WTC11 (cell line): Measurements from ENCODE around the gene PSEN1. TPM values are rescaled to one million over a fixed set of nuclear protein-coding genes. Genes with fewer than 3 reads are reported as not detected.

Source experiments
- ATF1 ChIP-seq: sonication (generic); formaldehyde crosslinking; IDR thresholded peaks from 2 replicates; pipeline ENCODE4 v1.8.1; 2023; ENCODE audit warnings: mild to moderate bottlenecking, moderate library complexity, missing genetic modification reagents
- ATF2 ChIP-seq: sonication (generic); formaldehyde crosslinking; IDR thresholded peaks from 2 replicates; pipeline ENCODE4 v1.8.1; 2022; ENCODE audit warnings: low read depth, missing genetic modification reagents, borderline replicate concordance
- ATF6 ChIP-seq: sonication (generic); formaldehyde crosslinking; IDR thresholded peaks from 2 replicates; pipeline ENCODE4 v1.8.1; 2023; ENCODE audit warnings: mild to moderate bottlenecking, missing genetic modification reagents
- CBFB ChIP-seq: sonication (generic); formaldehyde crosslinking; IDR thresholded peaks from 2 replicates; pipeline ENCODE4 v1.8.1; 2022; ENCODE audit warnings: mild to moderate bottlenecking, low read depth, missing genetic modification reagents
- CDX4 ChIP-seq: fragments of 250-450 bp; sonication (Bioruptor Pico); IDR thresholded peaks from 2 replicates; pipeline ENCODE4 v1.9.0; 2021; ENCODE audit warnings: moderate library complexity, mild to moderate bottlenecking, inconsistent platforms, borderline replicate concordance
- ELF4 ChIP-seq: sonication (generic); formaldehyde crosslinking; IDR thresholded peaks from 2 replicates; pipeline ENCODE4 v1.8.1; 2022; ENCODE audit warnings: low read depth, mild to moderate bottlenecking, moderate library complexity, missing genetic modification reagents
- ETV6 ChIP-seq: sonication (generic); formaldehyde crosslinking; IDR thresholded peaks from 2 replicates; pipeline ENCODE4 v1.8.1; 2022; ENCODE audit warnings: mild to moderate bottlenecking, missing genetic modification reagents
- FOXJ3 ChIP-seq: sonication (generic); formaldehyde crosslinking; IDR thresholded peaks from 2 replicates; pipeline ENCODE4 v1.9.0; 2021; ENCODE audit warnings: missing genetic modification reagents, mild to moderate bottlenecking, borderline replicate concordance
- GRHL2 ChIP-seq: fragments of 250-450 bp; sonication (Bioruptor Pico); IDR thresholded peaks from 2 replicates; pipeline ENCODE4 v1.8.0; 2022; ENCODE audit warnings: mild to moderate bottlenecking, moderate library complexity; ENCODE audit not compliant: insufficient replicate concordance, severe bottlenecking
- IRF2 ChIP-seq: sonication (generic); formaldehyde crosslinking; IDR thresholded peaks from 2 replicates; pipeline ENCODE4 v1.8.0; 2022; ENCODE audit warnings: low read depth, missing genetic modification reagents, borderline replicate concordance
- JUN ChIP-seq: sonication (generic); formaldehyde crosslinking; IDR thresholded peaks from 2 replicates; pipeline ENCODE4 v1.8.0; 2023; ENCODE audit warnings: mild to moderate bottlenecking, missing genetic modification reagents
- MYBL2 ChIP-seq: sonication (generic); formaldehyde crosslinking; IDR thresholded peaks from 2 replicates; pipeline ENCODE4 v1.8.1; 2023; ENCODE audit warnings: mild to moderate bottlenecking, moderate library complexity, missing genetic modification reagents
- NFE2L1 ChIP-seq: sonication (generic); formaldehyde crosslinking; IDR thresholded peaks from 2 replicates; pipeline ENCODE4 v1.8.1; 2023; ENCODE audit warnings: missing genetic modification reagents
- NR1H2 ChIP-seq: sonication (generic); formaldehyde crosslinking; IDR thresholded peaks from 2 replicates; pipeline ENCODE4 v1.9.0; 2021; ENCODE audit warnings: mild to moderate bottlenecking, moderate library complexity, missing genetic modification reagents
- NR3C1 ChIP-seq: sonication (generic); formaldehyde crosslinking; conservative IDR thresholded peaks from 2 replicates; pipeline ENCODE4 v1.8.1; 2023; ENCODE audit warnings: low read depth, mild to moderate bottlenecking, missing genetic modification reagents
- OVOL2 ChIP-seq: fragments of 250-450 bp; sonication (Bioruptor Pico); IDR thresholded peaks from 2 replicates; pipeline ENCODE4 v1.9.0; 2021; ENCODE audit warnings: mild to moderate bottlenecking, borderline replicate concordance
- RELA ChIP-seq: sonication (generic); formaldehyde crosslinking; IDR thresholded peaks from 2 replicates; pipeline ENCODE4 v1.8.1; 2022; ENCODE audit warnings: missing genetic modification reagents, mild to moderate bottlenecking, borderline replicate concordance
- TP53 ChIP-seq: sonication (generic); formaldehyde crosslinking; IDR thresholded peaks from 2 replicates; pipeline ENCODE4 v1.8.1; 2023; ENCODE audit warnings: mild to moderate bottlenecking, missing genetic modification reagents
- ZNF138 ChIP-seq: sonication (generic); formaldehyde crosslinking; conservative IDR thresholded peaks from 2 replicates; pipeline ENCODE4 v1.8.1; 2022; ENCODE audit warnings: mild to moderate bottlenecking, moderate library complexity, missing genetic modification reagents
- ZNF423 ChIP-seq: fragments of 250-450 bp; sonication (Bioruptor Pico); IDR thresholded peaks from 2 replicates; pipeline ENCODE4 v2.1.2; 2022; ENCODE audit warnings: mild to moderate bottlenecking, moderate library complexity
- ZSCAN18 ChIP-seq: fragments of 250-450 bp; sonication (Bioruptor Pico); IDR thresholded peaks from 2 replicates; pipeline ENCODE4 v2.1.2; 2022; ENCODE audit warnings: mild to moderate bottlenecking, moderate library complexity
- total RNA-seq: library from RNA; stranded (reverse); gene quantifications from 3 replicates; pipeline ENCODE4 v1.2.3, GENCODE V29; 2021
- TF ChIP-seq, protein P1 (sequence below): sonication (generic); formaldehyde crosslinking; IDR thresholded peaks from 2 replicates; pipeline ENCODE4 v1.8.1; 2022; ENCODE audit warnings: low read depth, mild to moderate bottlenecking, moderate library complexity, missing genetic modification reagents, borderline replicate concordance
- TF ChIP-seq, protein P2 (sequence below): sonication (generic); formaldehyde crosslinking; IDR thresholded peaks from 2 replicates; pipeline ENCODE4 v1.8.1; 2023; ENCODE audit warnings: mild to moderate bottlenecking, missing genetic modification reagents, borderline replicate concordance
- TF ChIP-seq, protein P3 (sequence below): fragments of 250-450 bp; sonication (Bioruptor Pico); IDR thresholded peaks from 2 replicates; pipeline ENCODE4 v1.9.0; 2021; ENCODE audit warnings: mild to moderate bottlenecking

PSEN1 gene
- total RNA-seq, 1 experiment from 2014 or later: 26.6 TPM

DNA sequence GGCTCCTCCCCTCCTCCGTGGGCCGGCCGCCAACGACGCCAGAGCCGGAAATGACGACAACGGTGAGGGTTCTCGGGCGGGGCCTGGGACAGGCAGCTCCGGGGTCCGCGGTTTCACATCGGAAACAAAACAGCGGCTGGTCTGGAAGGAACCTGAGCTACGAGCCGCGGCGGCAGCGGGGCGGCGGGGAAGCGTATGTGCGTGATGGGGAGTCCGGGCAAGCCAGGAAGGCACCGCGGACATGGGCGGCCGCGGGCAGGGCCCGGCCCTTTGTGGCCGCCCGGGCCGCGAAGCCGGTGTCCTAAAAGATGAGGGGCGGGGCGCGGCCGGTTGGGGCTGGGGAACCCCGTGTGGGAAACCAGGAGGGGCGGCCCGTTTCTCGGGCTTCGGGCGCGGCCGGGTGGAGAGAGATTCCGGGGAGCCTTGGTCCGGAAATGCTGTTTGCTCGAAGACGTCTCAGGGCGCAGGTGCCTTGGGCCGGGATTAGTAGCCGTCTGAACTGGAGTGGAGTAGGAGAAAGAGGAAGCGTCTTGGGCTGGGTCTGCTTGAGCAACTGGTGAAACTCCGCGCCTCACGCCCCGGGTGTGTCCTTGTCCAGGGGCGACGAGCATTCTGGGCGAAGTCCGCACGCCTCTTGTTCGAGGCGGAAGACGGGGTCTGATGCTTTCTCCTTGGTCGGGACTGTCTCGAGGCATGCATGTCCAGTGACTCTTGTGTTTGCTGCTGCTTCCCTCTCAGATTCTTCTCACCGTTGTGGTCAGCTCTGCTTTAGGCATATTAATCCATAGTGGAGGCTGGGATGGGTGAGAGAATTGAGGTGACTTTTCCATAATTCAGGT is at the start of gene PSEN1 (continued):
- TF ChIP-seq RELA (CRISPR knock-in tag): 0 out of 2 replicates have a peak, but pooled peaks have one; percentile 20
- TF ChIP-seq ZNF138 (CRISPR knock-in tag): 0 out of 2 replicates have a peak, but pooled peaks have one; percentile 54
- TF ChIP-seq GRHL2 (CRISPR knock-in tag): no peak
- TF ChIP-seq ATF6 (CRISPR knock-in tag): no peak
- TF ChIP-seq MYBL2 (CRISPR knock-in tag): peak; percentile 44; the same call in 1 of the 2 replicates
- TF ChIP-seq, protein P1, sequence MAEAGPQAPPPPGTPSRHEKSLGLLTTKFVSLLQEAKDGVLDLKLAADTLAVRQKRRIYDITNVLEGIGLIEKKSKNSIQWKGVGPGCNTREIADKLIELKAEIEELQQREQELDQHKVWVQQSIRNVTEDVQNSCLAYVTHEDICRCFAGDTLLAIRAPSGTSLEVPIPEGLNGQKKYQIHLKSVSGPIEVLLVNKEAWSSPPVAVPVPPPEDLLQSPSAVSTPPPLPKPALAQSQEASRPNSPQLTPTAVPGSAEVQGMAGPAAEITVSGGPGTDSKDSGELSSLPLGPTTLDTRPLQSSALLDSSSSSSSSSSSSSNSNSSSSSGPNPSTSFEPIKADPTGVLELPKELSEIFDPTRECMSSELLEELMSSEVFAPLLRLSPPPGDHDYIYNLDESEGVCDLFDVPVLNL (CRISPR knock-in tag): no peak
- TF ChIP-seq FOXJ3 (CRISPR knock-in tag): no peak
- no peak for TF ChIP-seq NR3C1
- TF ChIP-seq ELF4: no peak
- no peak for TF ChIP-seq OVOL2 (CRISPR knock-in tag)
- TF ChIP-seq TP53 (CRISPR knock-in tag): 0 out of 2 replicates have a peak, but pooled peaks have one; percentile 37
- no peak for TF ChIP-seq ATF2 (CRISPR knock-in tag)
- no peak for TF ChIP-seq ZNF423 (CRISPR knock-in tag)
- TF ChIP-seq, protein P2, sequence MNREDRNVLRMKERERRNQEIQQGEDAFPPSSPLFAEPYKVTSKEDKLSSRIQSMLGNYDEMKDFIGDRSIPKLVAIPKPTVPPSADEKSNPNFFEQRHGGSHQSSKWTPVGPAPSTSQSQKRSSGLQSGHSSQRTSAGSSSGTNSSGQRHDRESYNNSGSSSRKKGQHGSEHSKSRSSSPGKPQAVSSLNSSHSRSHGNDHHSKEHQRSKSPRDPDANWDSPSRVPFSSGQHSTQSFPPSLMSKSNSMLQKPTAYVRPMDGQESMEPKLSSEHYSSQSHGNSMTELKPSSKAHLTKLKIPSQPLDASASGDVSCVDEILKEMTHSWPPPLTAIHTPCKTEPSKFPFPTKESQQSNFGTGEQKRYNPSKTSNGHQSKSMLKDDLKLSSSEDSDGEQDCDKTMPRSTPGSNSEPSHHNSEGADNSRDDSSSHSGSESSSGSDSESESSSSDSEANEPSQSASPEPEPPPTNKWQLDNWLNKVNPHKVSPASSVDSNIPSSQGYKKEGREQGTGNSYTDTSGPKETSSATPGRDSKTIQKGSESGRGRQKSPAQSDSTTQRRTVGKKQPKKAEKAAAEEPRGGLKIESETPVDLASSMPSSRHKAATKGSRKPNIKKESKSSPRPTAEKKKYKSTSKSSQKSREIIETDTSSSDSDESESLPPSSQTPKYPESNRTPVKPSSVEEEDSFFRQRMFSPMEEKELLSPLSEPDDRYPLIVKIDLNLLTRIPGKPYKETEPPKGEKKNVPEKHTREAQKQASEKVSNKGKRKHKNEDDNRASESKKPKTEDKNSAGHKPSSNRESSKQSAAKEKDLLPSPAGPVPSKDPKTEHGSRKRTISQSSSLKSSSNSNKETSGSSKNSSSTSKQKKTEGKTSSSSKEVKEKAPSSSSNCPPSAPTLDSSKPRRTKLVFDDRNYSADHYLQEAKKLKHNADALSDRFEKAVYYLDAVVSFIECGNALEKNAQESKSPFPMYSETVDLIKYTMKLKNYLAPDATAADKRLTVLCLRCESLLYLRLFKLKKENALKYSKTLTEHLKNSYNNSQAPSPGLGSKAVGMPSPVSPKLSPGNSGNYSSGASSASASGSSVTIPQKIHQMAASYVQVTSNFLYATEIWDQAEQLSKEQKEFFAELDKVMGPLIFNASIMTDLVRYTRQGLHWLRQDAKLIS (CRISPR knock-in tag): no peak
- TF ChIP-seq, protein P3, sequence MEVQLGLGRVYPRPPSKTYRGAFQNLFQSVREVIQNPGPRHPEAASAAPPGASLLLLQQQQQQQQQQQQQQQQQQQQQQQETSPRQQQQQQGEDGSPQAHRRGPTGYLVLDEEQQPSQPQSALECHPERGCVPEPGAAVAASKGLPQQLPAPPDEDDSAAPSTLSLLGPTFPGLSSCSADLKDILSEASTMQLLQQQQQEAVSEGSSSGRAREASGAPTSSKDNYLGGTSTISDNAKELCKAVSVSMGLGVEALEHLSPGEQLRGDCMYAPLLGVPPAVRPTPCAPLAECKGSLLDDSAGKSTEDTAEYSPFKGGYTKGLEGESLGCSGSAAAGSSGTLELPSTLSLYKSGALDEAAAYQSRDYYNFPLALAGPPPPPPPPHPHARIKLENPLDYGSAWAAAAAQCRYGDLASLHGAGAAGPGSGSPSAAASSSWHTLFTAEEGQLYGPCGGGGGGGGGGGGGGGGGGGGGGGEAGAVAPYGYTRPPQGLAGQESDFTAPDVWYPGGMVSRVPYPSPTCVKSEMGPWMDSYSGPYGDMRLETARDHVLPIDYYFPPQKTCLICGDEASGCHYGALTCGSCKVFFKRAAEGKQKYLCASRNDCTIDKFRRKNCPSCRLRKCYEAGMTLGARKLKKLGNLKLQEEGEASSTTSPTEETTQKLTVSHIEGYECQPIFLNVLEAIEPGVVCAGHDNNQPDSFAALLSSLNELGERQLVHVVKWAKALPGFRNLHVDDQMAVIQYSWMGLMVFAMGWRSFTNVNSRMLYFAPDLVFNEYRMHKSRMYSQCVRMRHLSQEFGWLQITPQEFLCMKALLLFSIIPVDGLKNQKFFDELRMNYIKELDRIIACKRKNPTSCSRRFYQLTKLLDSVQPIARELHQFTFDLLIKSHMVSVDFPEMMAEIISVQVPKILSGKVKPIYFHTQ: no peak
- peak; percentile 7; the same call in 1 of the 2 replicates for TF ChIP-seq ETV6 (CRISPR knock-in tag)
- no peak for TF ChIP-seq NR1H2 (CRISPR knock-in tag)
- no peak for TF ChIP-seq ATF1 (CRISPR knock-in tag)
- no peak for TF ChIP-seq NFE2L1 (CRISPR knock-in tag)
- no peak for TF ChIP-seq CBFB (CRISPR knock-in tag)
- no peak for TF ChIP-seq CDX4 (CRISPR knock-in tag)
- no peak for TF ChIP-seq ZSCAN18 (CRISPR knock-in tag)
- no peak for TF ChIP-seq IRF2 (CRISPR knock-in tag)
- TF ChIP-seq JUN (CRISPR knock-in tag): no peak
